SK-N-MC (cell line): ENCODE measurements around the gene HDAC4.

Source experiments
- EZH2 ChIP-seq: fragments of 200-600 bp; sonication (generic); IDR thresholded peaks from one replicate; pipeline ENCODE4 v1.6.1; 2017; ENCODE audit warnings: antibody characterized with exemption
- FOXP2 ChIP-seq: optimal IDR thresholded peaks from 2 replicates; pipeline ENCODE3; 2011; ENCODE audit warnings: mild to moderate bottlenecking, moderate library complexity; ENCODE audit not compliant: insufficient read depth; ENCODE audit errors: extremely low read length, control extremely low read depth
- POLR2AphosphoS5 ChIP-seq: IDR thresholded peaks from 2 replicates; pipeline ENCODE4 v1.6.1; 2012; ENCODE audit warnings: mild to moderate bottlenecking, low read depth, low read length, borderline replicate concordance

DNA sequence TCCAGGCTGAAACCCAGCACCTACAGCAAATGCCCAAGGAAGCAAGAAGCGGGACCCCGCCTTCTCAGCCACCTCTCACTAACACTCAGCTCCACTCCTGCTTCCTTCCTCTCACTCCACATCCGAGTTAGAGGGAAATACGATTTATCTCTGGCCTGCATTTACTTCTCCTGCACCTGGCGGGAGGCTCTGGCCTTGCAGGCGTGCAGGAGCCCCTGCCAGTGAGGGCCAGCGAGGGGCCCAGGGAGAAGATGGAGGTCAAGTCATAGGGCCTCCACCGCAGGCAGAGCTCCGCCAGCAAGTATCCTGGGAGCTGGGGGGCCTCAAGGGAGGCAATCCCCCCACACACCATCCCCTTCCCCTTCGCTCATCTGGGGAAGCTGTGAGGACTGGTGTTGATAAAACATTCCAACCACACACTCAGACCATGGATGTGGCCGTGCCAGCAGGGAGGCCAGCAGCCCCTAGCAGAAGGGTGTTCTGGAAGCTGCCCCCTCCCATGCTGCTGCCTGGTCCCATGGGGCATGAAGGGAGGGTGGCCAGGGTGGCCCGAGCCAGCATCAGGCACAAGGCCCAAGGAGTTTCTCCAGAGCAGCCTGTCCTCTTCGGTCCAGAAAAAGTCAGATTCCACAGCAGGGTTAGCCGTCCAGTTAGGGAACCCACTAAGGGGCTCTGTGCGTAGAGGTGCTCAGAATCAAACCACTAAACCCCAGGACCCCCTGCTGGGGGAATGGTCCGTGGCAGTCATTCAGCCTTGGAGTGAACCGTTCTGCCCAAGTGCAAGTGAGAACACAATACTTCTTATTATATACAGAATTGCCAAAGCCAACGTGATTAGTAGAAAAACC lies 91.2 kb downstream of the HDAC4 start:
- TF ChIP-seq EZH2 (no peak), POLR2AphosphoS5 (no peak), FOXP2 (no peak)
